Activated T-helper 1 cell treated with anti-CD3 and anti-CD28 coated beads, Interleukin-2, amount 50 U/mL, for 16 hours (primary cell): Measurements from ENCODE around the gene HYAL1.

Experiments used
- DNase-seq, 2 donors: peaks; one replicate each; pipeline ENCODE4 v3.0.0-alpha.2; 2020; ENCODE audit warnings: low read depth in 1 of 2, low spot score in 1 of 2

The HYAL1 gene

GRCh38 chr3:50334339-50335075 lies 31.1 kb upstream of the HYAL1 start:
- DNase-seq = no peak

- no peak for DNase-seq
Observed at GRCh38 chr3:50333744-50334328, 30.5 kb upstream of the HYAL1 start.

- DNase-seq = no peak
Observed at GRCh38 chr3:50331364-50331907, 28.1 kb upstream of the HYAL1 start.

GRCh38 chr3:50330330-50330729 lies 27.0 kb upstream of the HYAL1 start:
- no peak for DNase-seq

GRCh38 chr3:50327943-50328691 lies 24.7 kb upstream of the HYAL1 start, which contains the start of gene TUSC2:
TUSC2 (minus strand) TSS chr3:50328223; CDS start chr3:50328099, 124 bp downstream.
- peak; percentile 90 for DNase-seq

- DNase-seq = no peak
Observed at GRCh38 chr3:50327129-50327528, 23.8 kb upstream of the HYAL1 start.

GRCh38 chr3:50326182-50326541 lies 22.8 kb upstream of the HYAL1 start:
- no peak for DNase-seq

- no peak for DNase-seq
Observed at GRCh38 chr3:50325497-50326181, 22.3 kb upstream of the HYAL1 start.

- DNase-seq = no peak
Observed at GRCh38 chr3:50325113-50325480, 21.7 kb upstream of the HYAL1 start.

- peak in 1 of 2 donors; percentile 32 for DNase-seq
Observed at GRCh38 chr3:50324351-50325112, 21.2 kb upstream of the HYAL1 start.

GRCh38 chr3:50323614-50324199 lies 20.3 kb upstream of the HYAL1 start:
- no peak for DNase-seq

- DNase-seq = no peak
Observed at GRCh38 chr3:50323092-50323600, 19.8 kb upstream of the HYAL1 start.

- DNase-seq = no peak
Observed at GRCh38 chr3:50322386-50323091, 19.2 kb upstream of the HYAL1 start, which contains the start of gene HYAL2. HYAL2 (minus strand) TSS chr3:50322745; CDS start chr3:50320489, 2,256 bp downstream.

GRCh38 chr3:50322115-50322385 lies 18.7 kb upstream of the HYAL1 start:
- no peak for DNase-seq

- peak; percentile 59 to 71 for DNase-seq
Observed at GRCh38 chr3:50321336-50322114, 18.2 kb upstream of the HYAL1 start.

GRCh38 chr3:50320853-50321335 lies 17.5 kb upstream of the HYAL1 start:
- peak in 1 of 2 donors; percentile 47 for DNase-seq

GRCh38 chr3:50319894-50320625 lies 16.7 kb upstream of the HYAL1 start:
- DNase-seq = no peak
